Measurements from ENCODE around the gene RAI14. TPM values are rescaled to one million over a fixed set of nuclear protein-coding genes. Genes with fewer than 3 reads are reported as not detected.
A peak's percentile ranks its signal among the peaks of the same experiment; 100 is the strongest.

RAI14 gene
- total and polyA plus RNA-seq, 2 donors (not counting 3 experiments of a cell fraction or from before 2014, with no cell fraction given) = 114 to 369 TPM

DNA sequence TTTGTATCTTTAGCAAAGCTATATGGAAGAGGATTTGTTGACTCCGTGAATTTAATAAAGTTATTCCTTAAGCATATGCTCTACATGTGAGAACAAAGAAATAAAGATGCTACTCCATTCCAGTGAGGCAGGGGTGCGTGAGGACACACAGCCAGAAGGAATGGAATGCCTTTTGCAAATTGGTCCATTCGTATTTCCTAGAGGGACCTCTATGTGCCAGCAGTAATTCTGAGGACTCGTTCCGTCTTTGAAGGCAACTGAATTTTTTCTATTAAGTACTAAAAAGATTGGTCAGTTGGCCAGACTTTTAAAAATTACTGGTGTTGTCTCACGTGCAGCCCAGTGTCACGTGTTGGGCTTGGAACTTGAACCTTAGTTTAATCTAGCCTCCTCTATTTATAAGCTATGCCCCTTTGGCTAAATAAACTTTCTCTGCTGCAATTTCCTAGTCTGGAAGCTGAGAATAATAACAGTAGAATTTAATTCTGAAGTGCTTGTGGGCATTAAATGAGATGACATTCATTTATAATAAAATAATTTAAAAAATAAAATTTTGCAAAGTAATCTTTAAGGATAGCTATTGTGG, 13.9 kb downstream of the RAI14 start:
- dilution Hi-C loops (cut with MboI; ENCODE audit: extremely low pct_ligation_motif_present, low sequenced_read_pairs) = no loop called here
- DNase-seq (ENCODE audit: low read depth, low spot score) (no peak), FAIRE-seq (no peak)
- ChIA-PET CTCF (interaction anchor here (1.1 to 1.5 kb wide), 3 partner anchors 15 to 146 kb away, joined by 3 to 5 read pairs (median 4); partner anchors contain the start of gene RAI14), POLR2A (no interaction called here)
- Histone ChIP-seq H3K79me2 (ENCODE audit: control insufficient read depth, insufficient read depth, low read length) (peaks cover 100% of the 10 kb centered on the region), H3K9me1 (replicated peaks; ENCODE audit: control insufficient read depth, extremely low read depth, insufficient read depth, low read length) (no peaks in the 10 kb centered on the region), H3K4me1 (ENCODE audit: control insufficient read depth, extremely low read depth, insufficient read depth, low read length) (peaks cover 44% of the 10 kb centered on the region), H3K27me3 (ENCODE audit: control insufficient read depth in 2 of 2, insufficient read depth in 2 of 2, low read length in 2 of 2) (no peaks in the 10 kb centered on the region), H3K9me3 (replicated peaks; ENCODE audit: control insufficient read depth, insufficient read depth, low read length) (no peaks in the 10 kb centered on the region), H3K9ac (replicated peaks; ENCODE audit: extremely low read depth, insufficient read depth, low read length) (no peak overlapping the region), H3K27ac (ENCODE audit: insufficient read depth, low read depth, low read length) (no peak overlapping the region), H3K4me2 (ENCODE audit: insufficient read depth, low read length) (no peak overlapping the region), H3K36me3 (ENCODE audit: control insufficient read depth in 2 of 2, extremely low read depth in 1 of 2, insufficient read depth in 2 of 2, low read length in 2 of 2) (peaks cover 4 to 8% of the 10 kb centered on the region in 2 experiments), H4K20me1 (replicated peaks; ENCODE audit: control insufficient read depth, extremely low read depth, insufficient read depth, low read length) (peaks cover 9% of the 10 kb centered on the region), H2AFZ (ENCODE audit: low read depth, low read length) (no peak overlapping the region), H3K4me3 (replicated peaks in 1 of 3; ENCODE audit: insufficient read depth in 1 of 3, low read depth in 1 of 3, low read length in 3 of 3) (no peak overlapping the region)
- intact Hi-C loops (cut with micrococcal nuclease) = loop anchor here (5.0 to 10.0 kb wide), 2 partner anchors 83 to 1185 kb away; no protein-coding TSS in a partner anchor
- TF ChIP-seq POLR2AphosphoS5 (IDR thresholded peaks at IDR 0.05; ENCODE audit: insufficient read depth, low read depth, low read length) (peak; percentile 36), MYC (IDR thresholded peaks at IDR 0.05; ENCODE audit: low read depth, low read length) (no peak), CTCF (IDR thresholded peaks at IDR 0.05; ENCODE audit: extremely low read depth in 1 of 2, insufficient read depth in 1 of 2, low read depth in 1 of 2, low read length in 2 of 2) (no peak)
- no TSS peak for BruUV-seq (replicated peaks)

DNA sequence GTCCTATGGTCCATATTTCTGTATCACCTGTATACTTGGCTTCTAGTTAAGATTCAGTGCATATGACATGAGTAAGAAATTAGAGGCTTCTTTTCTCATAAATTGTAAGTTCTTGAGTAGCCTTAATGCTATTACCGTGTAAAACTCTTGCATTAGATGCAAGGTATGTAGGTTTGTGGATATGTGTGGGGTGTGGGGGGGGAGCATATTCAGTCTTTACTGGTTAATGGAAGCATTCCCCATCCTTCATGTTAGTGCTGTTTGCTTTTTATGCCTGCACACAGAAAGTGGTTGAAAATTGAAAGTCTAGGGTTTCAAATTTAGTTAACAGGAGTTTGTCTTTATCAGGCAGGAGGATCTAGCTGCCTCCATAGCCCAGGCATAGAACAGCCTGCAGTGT, 16.1 kb downstream of the RAI14 start:
- DNase-seq (ENCODE audit: low read depth, low spot score) = no peak
- H3K79me2 ChIP-seq (ENCODE audit: control insufficient read depth, insufficient read depth, low read length) = peaks cover 100% of the 10 kb centered on the region
- peaks cover 7% of the 10 kb centered on the region for H4K20me1 ChIP-seq (replicated peaks; ENCODE audit: control insufficient read depth, extremely low read depth, insufficient read depth, low read length)
- no peak for FAIRE-seq
- peak overlapping the region; percentile 2 for H3K4me2 ChIP-seq (ENCODE audit: insufficient read depth, low read length)
- H3K36me3 ChIP-seq (ENCODE audit: control insufficient read depth in 2 of 2, extremely low read depth in 1 of 2, insufficient read depth in 2 of 2, low read length in 2 of 2) = peaks cover 4% of the 10 kb centered on the region in 2 experiments
- H3K9me3 ChIP-seq (replicated peaks; ENCODE audit: control insufficient read depth, insufficient read depth, low read length) = no peaks in the 10 kb centered on the region
- no peak for TF ChIP-seq FOS (IDR thresholded peaks at IDR 0.05; ENCODE audit: borderline replicate concordance, insufficient read depth, low read length)
- H3K27ac ChIP-seq (ENCODE audit: insufficient read depth, low read depth, low read length) = peak overlapping the region; percentile 66
- dilution Hi-C loops (cut with MboI; ENCODE audit: extremely low pct_ligation_motif_present, low sequenced_read_pairs) = no loop called here
- peaks cover 59% of the 10 kb centered on the region for H3K4me1 ChIP-seq (ENCODE audit: control insufficient read depth, extremely low read depth, insufficient read depth, low read length)
- H3K9me1 ChIP-seq (replicated peaks; ENCODE audit: control insufficient read depth, extremely low read depth, insufficient read depth, low read length) = no peaks in the 10 kb centered on the region
- H2AFZ ChIP-seq (ENCODE audit: low read depth, low read length) = no peak overlapping the region
- ChIA-PET CTCF (interaction anchor here (0.8 to 1.6 kb wide), 2 partner anchors 14 to 149 kb away, joined by 3 to 6 read pairs; no protein-coding TSS in a partner anchor), POLR2A (interaction anchor here (1.0 kb wide), 1 partner anchor 14 kb away, joined by 3 read pairs; no protein-coding TSS in a partner anchor)
- no peak overlapping the region for H3K4me3 ChIP-seq (replicated peaks in 1 of 3; ENCODE audit: insufficient read depth in 1 of 3, low read depth in 1 of 3, low read length in 3 of 3)
- no peaks in the 10 kb centered on the region for H3K27me3 ChIP-seq (ENCODE audit: control insufficient read depth in 2 of 2, insufficient read depth in 2 of 2, low read length in 2 of 2)
- no peak overlapping the region for H3K9ac ChIP-seq (replicated peaks; ENCODE audit: extremely low read depth, insufficient read depth, low read length)
- intact Hi-C loops (cut with micrococcal nuclease) = loop anchor here (5.0 to 10.0 kb wide), 2 partner anchors 85 to 1187 kb away; no protein-coding TSS in a partner anchor
- no TSS peak for BruUV-seq (replicated peaks)

Measured in endothelial cell of umbilical vein (primary cell).